DOHH2 (cell line): ENCODE results near the gene TAAR1.

Experiments
- EZH2phosphoT487 ChIP-seq: fragments of 200-600 bp; sonication (generic); IDR thresholded peaks from 2 replicates; pipeline ENCODE4 v1.6.1; 2017; ENCODE audit warnings: borderline replicate concordance, mild to moderate bottlenecking, antibody characterized with exemption, low read length, moderate library complexity, mixed read lengths
- TF ChIP-seq, protein P1 (sequence below): fragments of 200-600 bp; sonication (generic); IDR thresholded peaks from one replicate; pipeline ENCODE4 v1.5.1; 2014; ENCODE audit warnings: antibody characterized with exemption, mild to moderate bottlenecking, low read depth, low read length; ENCODE audit not compliant: poor library complexity, severe bottlenecking

DNA sequence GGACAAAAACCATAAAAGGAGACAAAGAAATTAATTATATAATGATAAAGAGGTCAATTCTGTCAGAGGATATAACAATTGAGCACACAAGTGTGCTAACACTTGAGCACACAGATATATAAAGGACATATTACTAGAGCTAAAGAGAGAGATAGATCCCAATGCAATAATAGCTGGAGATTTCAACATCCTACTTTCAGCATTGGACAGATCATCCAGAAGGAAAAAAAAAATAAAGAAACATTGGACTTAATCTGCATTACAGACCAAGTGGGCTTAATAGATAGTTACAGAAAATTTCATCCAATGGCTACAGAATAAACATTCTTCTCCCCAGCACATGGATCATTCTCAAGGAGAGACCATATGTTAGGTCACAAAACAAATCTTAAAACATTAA lies 45.0 kb upstream of the TAAR1 start:
- TF ChIP-seq, protein P1, sequence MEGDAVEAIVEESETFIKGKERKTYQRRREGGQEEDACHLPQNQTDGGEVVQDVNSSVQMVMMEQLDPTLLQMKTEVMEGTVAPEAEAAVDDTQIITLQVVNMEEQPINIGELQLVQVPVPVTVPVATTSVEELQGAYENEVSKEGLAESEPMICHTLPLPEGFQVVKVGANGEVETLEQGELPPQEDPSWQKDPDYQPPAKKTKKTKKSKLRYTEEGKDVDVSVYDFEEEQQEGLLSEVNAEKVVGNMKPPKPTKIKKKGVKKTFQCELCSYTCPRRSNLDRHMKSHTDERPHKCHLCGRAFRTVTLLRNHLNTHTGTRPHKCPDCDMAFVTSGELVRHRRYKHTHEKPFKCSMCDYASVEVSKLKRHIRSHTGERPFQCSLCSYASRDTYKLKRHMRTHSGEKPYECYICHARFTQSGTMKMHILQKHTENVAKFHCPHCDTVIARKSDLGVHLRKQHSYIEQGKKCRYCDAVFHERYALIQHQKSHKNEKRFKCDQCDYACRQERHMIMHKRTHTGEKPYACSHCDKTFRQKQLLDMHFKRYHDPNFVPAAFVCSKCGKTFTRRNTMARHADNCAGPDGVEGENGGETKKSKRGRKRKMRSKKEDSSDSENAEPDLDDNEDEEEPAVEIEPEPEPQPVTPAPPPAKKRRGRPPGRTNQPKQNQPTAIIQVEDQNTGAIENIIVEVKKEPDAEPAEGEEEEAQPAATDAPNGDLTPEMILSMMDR = no peak
- TF ChIP-seq EZH2phosphoT487 = no peak
